ENCODE data around the gene CHSY1. TPM values are rescaled to one million over a fixed set of nuclear protein-coding genes. Genes with fewer than 3 reads are reported as not detected.

The CHSY1 gene
- total RNA-seq, 1 donor from 2014 or later, result 49.0 TPM

DNA sequence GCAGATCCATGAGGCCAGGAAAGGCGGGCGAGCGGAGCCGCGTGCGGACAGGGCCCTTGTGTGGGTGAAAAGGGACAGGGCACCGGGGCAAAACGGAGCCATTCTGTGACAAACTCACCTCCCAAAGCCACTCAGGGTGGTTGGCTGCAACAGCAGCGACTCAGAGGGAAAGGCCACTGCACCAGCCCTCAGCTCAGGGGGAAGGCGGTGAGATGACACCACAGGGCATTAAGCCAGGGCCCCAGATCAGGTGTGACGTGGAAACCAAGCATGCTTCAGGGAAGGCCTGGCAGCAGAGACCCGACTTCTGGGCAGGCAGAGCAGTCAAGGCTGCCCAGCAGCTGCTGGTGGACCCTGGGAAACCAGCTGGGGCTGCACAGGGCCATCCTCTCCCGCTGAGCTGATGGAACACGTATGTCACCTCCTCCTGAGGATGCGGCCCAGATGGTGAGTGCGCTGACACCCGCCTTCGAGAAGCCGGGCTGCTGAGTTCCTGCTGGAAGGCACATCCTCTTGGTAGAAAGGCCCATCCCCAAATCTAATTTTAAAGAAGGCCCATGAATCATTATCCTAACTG is 82.3 kb downstream of the CHSY1 start:
- DNase-seq, result no peak

DNA sequence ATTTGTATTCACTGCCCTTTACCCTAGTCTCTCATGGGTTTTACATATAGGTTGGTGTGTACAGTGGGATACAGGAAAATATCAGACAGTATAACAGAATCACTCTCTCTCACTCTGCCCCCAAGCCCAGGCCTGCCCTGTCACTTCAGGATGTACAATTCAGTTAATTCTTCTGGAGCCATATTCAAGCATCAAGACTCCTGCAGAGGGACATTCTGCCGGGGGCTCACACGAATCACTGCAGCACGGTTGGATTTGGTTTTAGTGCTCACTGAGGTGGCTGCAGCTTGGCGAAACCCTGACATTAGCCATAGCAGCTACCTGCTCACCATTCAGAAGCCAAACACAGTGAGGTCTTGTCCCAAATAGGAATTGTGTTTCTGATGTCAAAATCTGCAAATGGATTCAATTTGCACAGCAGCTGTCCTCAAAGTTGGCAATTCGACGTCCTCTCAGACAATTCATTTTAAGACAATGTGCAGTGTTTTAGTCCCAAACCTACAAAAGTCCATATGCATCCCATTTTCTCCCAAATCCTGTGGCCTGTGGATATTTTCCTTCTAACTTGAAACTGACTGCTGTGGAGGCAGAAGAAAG is 82.9 kb downstream of the CHSY1 start:
- DNase-seq, result no peak

DNA sequence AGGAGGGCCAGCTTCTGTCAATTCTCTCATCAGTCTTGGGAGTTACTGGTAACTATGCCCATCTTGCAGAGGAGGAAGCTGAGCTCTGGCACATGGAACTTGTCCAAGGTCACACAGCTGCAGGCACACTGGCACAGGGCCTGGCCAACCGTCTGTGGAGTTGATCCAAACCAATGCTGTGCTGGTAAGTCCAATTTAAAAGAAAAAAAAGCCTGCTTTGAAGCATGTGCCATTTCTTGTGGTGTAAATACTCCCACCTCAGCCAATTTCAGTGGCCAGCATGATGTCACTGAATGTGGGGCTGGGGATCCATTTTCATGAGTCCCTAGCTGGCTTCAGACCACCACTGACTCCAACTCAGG is 83.4 kb downstream of the CHSY1 start:
- DNase-seq, result peak; percentile 84

DNA sequence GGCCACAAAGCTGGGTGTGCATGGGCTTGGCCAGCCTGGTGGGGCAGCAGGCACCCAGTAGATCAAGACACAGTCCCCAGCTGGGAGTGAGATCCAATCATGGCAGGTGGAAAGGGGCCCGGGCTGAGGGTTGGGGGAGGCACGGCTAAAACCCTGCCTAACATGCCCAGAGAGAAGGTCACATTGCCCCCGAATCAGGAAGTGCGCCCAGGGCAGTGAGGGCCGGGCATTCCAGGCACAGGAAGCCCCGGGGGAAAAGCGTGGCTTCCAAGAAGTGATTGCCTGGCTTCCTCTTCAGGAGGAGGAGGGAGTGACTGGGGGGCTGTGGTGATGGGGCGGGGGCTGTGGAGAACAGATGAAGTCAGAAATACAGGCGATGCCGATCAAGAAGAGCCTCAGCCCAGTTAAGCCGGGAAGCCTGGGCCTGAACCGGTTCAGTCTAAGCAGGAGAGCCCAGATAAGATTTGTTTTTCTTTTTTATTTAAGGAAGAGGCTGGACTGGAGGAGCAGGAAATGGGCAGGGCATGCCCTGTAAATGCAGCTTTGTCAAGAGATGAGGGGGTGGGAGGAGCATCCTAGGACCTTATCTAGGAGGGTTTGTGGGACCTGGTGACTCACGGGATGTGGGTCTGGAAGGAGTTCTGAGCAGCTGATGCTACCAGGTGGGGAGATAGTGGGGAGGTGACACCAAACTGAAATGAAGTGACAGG is 83.9 kb downstream of the CHSY1 start:
- DNase-seq, result peak; percentile 95

DNA sequence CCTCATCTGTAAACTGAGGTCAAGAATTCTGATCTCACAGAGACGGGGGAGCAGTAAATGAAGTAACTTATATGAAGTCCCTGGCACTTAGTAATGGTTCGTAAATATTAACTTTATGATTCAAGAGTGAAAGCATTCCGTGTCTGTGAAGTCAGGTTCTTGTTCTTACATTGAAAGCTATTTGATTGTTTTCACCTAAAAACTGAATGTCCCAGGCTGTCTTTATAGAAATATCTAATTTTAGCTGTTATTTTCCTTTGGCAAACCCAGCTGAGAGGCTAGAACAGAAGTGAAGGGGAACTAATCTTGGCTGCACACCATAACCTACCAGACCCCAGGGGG is 84.5 kb downstream of the CHSY1 start:
- no peak for DNase-seq

DNA sequence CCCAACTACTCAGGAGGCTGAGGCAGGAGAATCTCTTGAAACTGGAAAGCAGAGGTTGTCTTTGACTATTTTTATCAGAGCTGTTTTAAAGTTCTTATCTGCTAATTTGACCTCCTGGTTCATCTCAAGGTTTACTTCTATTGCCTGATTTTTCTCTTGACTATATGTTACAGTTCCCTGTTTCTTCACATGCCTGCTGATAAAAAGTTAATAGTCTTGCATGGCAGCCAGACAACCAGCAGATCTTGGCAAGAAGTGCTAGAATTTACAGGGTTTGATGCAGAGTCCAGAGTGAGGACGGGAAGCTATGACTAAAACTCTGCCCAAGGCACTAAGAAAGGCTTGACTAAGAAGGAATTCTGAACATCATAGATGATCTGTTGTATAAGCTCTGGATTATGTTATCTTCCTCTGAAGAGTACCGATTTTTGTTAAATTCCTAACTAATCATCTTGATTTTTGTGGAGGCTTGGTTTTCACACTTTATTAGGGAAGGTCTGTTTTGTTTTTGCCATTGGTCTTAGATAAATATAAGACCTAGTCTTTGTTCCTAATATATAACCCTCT is 85.9 kb downstream of the CHSY1 start:
- no peak for DNase-seq

DNA sequence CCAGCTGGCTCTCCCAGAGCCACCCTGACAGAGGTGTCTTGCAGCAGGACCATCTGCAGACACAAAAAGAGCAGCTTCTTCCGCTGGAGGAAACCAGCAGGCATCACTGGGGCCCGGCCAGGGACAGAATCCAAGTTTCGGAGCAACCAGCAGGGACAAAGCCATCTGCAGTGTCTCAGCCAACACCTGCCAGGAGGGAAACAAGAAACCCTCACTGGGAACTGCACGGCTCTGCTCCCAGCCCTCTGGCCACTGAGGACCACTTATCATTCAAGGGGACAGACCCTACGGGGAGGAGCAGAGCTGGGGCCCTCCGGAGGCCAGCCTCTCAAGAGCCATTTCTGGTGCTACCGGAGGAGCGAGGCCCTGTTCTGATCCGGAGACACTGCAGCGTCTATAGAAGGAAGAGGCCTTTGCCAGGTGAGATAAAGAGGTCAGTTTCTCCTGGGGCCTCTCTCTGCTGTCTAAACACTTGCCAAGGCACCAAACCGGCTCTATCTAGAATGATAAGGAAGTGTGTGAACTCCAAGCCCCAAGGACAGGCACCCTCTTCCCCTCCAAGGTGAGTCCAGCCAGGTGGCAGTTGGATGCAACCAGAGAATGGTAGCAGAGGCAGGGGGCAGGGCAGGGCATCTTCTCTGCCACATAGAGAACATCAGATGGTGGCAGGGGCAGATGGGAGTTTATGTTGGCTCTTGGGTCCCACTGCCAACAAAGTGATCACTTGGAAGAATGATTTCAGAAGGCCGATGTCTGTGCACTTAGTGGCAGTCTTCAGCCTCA is 89.0 kb downstream of the CHSY1 start:
- DNase-seq, result no peak

DNA sequence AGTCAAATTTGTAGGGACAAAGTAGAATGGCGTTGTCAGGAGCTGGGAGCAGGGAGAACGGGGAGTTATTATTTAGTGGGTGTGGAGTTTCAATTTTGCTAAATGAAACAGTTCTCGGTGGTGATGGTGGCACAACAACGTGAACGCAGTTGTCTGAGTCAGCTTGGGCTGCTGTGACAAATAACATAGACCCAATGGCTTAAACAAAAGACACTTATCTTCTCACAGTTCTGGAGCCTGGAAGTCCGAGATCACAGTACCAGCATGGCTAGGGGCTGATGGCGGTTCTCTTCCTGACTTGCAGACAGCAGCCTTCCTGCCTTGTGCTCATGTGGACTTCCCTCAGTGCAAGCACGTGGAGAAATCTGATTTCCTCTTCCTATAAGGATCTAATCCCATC is 90.2 kb downstream of the CHSY1 start:
- DNase-seq, result no peak

DNA sequence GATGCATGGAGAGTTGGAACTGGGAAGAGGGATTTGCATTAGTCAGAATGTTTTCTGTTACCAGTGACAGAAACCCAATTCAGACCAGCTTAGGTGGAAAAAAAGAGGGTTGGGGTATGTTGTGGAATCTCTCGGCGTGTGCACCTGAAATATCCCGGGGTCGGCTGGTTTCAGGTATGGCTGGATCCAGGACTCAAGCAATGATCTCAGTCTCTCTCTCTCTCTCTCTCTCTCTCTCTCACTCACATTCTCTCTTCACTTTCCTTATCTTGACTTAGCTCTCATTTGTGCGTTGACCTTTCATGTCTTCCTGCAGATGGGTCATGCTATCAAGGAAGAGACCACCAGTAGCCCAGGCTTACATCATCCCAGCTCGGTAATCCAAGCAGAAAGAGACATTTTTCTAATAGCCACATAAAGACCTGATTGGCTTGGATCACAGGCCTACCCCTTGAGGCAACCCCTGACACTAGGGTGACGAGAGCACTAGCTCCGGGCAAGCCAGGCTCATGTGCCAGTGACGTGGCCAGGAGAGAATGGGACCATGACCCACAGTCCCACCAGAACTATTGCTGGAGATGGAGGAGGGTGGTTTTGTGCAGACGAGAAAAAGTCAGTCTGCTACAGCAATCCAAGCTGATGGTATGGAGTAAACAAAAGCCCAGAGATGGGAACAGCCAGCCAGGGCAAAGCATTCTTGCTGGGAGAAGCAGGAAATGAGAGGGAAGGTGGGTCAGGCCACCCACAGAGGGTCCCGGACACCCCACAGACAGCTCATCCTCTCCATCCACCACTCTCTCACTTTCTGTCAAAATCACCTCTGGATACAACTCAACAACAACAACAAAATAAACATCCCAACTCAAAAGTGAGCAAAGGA is 91.7 kb downstream of the CHSY1 start:
- no peak for DNase-seq

DNA sequence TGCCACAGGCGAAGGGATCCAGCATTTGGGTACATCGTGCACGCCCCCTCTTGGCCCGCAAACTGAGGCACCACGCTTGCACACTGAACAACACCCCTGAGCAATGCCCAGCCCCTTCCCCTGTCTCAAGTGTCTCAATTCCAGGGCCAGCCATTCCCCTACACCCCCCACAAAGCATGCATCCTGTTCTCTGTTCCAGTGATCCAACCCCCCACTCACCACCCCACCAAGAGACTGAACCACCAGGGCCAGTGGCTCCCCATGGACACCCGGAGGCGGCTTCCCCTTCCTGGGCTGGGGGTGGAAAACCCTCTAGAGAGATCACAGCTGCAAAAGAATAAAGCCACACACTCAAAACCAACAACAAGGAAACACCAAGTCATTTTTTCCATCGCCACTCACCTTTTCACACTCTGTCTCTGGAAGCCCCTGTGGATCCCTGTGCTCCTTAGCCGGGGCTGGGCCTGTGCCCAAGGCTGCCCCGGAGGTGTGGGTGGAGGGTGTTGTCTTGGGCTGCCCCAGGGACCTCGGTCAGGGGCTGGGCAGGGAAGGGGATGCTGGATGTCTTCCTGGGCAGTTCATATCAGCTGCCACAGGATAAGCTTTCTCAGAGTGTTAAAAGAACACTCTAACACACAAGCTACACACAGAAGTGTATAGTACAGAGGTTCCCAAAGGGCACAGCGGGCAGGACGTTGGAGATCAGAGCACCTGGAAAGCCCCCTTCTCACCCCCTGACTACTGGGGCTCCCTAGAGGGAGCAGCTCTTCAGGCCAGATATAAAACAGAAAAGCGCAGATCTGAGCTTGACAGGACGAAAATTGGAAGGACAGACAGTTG is 92.5 kb downstream of the CHSY1 start:
- peak; percentile 26 for DNase-seq

DNA sequence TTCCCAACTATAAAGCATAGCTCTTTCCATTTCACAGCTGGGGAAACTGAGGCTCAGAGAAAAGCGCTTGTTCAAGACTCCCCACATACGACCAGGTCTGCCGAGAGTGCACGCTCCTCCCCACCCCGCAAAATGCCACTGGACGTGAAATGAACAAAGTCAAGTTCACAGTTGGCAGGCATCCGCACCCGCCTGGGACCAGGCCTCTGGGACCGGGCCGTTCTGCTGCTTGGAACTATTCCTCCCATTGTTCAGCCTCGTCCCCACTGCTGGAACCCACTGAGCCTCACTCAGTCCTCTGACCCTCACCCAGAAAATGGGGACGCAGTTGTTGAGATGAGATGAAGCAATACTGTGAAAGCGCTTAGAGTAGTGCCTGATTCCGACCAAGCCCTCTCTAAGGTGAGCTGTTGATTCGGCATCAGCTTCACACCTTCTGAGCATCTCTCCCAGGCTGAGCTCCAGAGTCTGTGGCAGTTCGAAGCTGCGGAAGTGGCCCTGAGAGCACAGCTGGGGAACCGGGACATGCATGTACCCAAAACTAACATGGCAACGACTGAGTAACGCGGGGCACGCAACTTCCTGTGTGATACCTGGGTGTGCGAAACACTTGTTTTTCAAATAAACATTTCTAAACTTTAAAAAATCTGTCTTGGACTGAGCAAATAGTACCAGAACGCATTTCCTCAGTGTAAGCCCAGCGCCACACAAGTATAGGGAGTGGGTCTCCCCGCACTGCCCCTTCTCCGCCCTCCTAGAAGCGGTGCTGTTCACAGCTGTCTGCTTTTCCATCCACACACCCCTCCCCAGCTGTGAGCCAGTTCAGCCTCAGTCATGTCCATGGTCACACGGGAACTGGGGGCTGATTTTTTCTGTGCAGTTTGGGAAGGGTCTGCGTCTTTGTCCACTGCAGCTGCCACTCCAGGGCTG is 93.4 kb downstream of the CHSY1 start:
- no peak for DNase-seq

DNA sequence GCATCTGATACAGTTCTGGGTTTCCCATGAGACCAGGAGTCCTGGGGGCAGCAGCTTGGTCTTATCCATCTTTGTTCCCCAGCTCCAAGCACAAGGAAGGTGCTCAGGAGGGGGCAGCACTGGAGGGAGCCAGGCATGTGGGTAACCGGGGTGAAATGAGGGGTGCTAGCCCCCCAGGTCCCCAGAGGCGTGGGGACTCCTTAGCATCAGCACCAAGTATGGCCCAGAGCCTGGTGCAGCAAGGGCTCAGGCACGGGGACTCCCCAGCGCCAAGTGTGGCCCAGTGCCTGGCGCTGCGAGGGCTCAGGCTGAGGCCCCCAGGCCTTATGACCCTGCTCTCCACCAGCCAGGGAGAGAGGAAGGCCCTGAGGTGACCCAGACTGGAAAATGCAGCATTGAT is 94.1 kb downstream of the CHSY1 start:
- DNase-seq, result no peak

DNA sequence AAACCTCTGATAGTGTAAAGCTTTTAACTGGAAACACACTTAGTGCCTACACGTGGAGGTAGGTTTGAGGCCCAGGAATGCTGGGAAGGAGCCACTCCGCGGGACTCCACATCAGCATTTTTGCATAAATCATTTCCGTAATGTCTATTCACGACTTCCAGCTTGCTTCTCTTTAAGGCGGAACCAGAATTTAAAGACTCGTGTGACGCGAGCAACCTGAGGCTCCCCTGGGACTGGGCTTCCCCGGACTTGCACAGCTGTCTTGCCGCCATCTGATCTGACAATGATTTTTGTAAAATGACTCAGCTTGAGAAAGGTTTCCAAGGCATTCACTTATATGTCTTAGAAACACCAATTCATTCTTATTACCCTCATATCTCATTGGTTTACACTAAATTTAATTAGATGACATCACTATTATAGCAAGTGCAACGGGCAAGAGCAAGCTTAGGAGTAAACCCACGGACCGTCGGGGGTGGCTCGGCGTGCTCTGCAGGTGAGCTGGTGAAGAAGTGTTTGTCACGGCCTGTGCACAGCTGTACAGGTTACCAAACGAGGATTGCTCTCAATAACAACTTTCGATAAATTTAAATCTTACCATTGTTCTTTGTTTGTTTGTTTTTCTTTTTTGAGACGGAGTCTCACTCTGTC is 95.2 kb downstream of the CHSY1 start:
- no peak for DNase-seq

DNA sequence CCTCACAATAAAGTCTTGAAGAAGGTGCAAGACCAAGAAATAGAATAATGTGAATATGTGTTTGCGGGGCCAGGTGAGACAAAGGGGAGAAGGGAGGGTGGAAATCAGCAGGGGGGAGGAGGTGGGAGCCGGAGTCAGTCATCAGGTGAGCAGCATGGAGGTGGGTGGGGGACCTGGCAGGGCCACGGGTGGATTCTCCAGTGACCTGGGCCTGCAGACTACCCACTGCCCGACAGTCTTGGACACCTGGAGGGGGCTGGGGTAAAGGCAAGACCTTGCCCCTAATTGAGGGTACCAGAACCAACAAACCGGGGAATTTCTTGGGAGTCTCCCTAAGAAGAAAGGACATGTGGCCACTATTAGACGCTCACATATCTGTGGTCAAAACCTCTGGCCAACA is 95.8 kb downstream of the CHSY1 start:
- DNase-seq, result no peak

DNA sequence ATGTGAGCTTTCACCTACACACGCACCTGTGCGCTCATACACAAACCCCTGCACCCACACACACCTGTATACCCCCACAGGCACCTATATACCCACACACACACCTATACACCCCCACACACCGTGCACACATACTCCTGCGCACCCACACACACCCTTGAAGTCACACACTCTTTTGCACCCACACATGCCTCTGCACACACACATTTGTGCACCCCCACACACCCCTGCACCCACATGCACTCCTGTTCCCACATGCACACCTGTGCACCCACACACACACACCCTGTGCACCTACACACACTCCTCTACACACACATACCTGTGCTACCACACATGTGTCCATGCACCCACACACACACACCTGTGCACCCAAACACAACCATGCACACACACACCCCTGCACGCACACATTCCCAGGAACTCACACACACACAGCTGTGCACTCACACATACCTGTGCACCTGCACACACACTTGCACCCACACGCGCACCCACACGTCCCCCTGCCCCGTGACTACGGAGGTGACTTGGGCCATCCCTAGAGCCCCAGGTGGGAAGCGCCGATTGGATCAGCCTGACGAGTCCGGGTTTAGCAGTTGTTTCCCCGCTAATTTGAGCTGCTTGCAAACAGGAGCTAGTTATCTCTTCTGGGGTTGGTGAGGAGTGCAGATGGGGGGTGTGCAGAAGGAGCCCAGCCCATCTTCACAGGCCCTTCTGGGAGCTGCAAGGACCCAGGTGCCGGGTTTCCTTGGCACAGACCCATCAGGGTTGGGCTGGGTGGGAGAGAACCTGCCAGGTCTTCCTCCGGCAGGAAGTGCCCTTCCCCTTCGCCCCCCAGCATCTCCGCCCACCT is 97.8 kb downstream of the CHSY1 start:
- no peak for DNase-seq

DNA sequence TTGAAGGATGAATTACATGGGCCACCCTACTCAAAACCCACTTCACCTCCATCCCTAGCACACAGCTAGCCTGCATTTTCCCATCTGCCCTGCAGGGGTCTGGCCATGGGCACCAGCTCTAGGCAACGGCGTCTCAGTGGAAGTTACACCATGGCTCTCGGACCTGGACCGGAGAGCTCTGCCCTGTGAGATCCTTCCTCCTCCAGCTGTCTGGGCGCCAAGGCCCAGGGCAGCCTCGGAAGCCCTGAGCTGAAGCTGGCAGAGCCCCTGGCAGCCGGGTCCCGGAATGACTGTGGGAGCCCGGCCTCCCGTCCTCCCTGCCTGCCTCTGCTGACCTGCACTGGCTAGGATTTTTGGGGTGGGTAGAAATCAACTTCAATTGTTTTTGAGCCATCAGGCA is 98.9 kb downstream of the CHSY1 start:
- no peak for DNase-seq

DNA sequence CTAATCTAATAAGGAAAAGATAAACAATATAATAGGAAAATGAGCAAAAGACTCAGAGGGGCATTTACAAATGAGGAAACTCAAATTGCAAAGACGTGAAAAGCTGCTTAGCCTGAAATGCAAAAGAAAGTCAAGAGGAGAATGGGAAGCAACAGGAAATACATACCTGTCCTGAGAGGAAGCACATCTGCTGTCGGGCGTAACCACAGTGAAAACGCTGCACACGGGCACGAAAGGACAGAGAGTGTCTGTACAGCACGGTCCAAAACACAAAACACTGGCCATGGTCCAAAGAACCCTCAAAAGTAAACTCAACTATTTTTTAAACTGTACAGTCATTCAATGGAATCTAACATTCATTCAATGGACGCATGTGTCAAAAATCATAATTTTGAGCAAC is 100.6 kb downstream of the CHSY1 start:
- DNase-seq, result no peak

DNA sequence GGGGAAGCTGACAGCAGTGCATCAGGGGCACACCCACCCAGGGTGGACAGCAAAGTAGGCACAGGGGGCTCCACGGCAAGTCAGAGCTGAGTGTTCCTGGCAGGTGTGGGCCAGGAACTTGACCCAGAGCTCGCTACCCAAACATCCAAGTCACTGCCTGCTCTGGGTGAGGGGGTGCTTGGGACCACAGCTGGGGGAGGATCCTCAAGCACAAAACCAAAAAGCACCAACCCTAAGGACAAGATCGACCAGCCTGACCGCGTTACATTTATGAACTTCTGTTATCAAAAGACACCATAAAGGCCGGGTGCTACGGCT is 101.2 kb downstream of the CHSY1 start:
- DNase-seq, result no peak

Measured in dermis blood vessel endothelial cell (primary cell).